CD4-positive, alpha-beta T cell (primary cell): ENCODE results near the gene NUDT22. TPM values are rescaled to one million over a fixed set of nuclear protein-coding genes. Genes with fewer than 3 reads are reported as not detected.

Experiments used
- ATAC-seq: fragments of 200-7000 bp; cut with Tn5 transposase; one replicate; pipeline ENCODE4 v1.10.0; 2022; ENCODE audit warnings: mild to moderate bottlenecking; ENCODE audit not compliant: poor library complexity
- CTCF ChIA-PET: fragments of 350-600 bp; sonication (Branson Sonifier 250); formaldehyde crosslinking; loops from one replicate; lab custom pipeline; 2021; ENCODE audit warnings: antibody characterized with exemption, inconsistent platforms; lab: Charles Lee
- POLR2A ChIA-PET: fragments of 350-600 bp; sonication (Branson Sonifier 250); formaldehyde crosslinking; loops from one replicate; lab custom pipeline; 2021; ENCODE audit warnings: antibody characterized with exemption, inconsistent platforms; lab: Charles Lee
- DNase-seq, 14 experiments: peaks; one replicate each; pipeline ENCODE4 v3.0.0-alpha.2; 2013 to 2020; ENCODE audit warnings: mixed read lengths in 2 of 14
- H3K27ac ChIP-seq, 2 donors: one replicate each; pipeline versions ENCODE4 v1.5.1 to v1.7.0; 2013; ENCODE audit warnings: low read length in 2 of 2, low read depth in 1 of 2, mild to moderate bottlenecking in 1 of 2
- H3K27me3 ChIP-seq, 2 experiments: 1 replicate in 1 of 2; 2 replicates in 1 of 2; pipeline versions ENCODE4 v1.6.1 to v1.7.0; 2013; ENCODE audit warnings: low read length in 2 of 2, control low read depth in 1 of 2, mild to moderate bottlenecking in 1 of 2, moderate library complexity in 1 of 2; ENCODE audit not compliant: insufficient read depth in 2 of 2, control insufficient read depth in 1 of 2
- H3K36me3 ChIP-seq: one replicate; pipeline ENCODE4 v1.6.1; 2013; ENCODE audit warnings: low read length, control low read depth; ENCODE audit not compliant: insufficient read depth
- H3K4me1 ChIP-seq: one replicate; pipeline ENCODE4 v1.6.1; 2013; ENCODE audit warnings: low read length, control low read depth; ENCODE audit not compliant: insufficient read depth
- H3K4me3 ChIP-seq: one replicate; pipeline ENCODE4 v1.5.1; 2013; ENCODE audit warnings: mild to moderate bottlenecking, low read length, moderate library complexity
- H3K9me3 ChIP-seq, 2 experiments: 1 replicate in 1 of 2; 2 replicates in 1 of 2; pipeline versions ENCODE4 v1.6.1 to v1.7.0; 2013; ENCODE audit warnings: low read length in 2 of 2, mild to moderate bottlenecking in 2 of 2, control low read depth in 1 of 2, moderate library complexity in 1 of 2; ENCODE audit not compliant: control insufficient read depth in 1 of 2, insufficient read depth in 1 of 2
- H3K27ac Mint-ChIP-seq: one replicate; pipeline ENCODE4 v1.8.0; 2020; ENCODE audit warnings: mixed read lengths
- H3K27me3 Mint-ChIP-seq: one replicate; pipeline ENCODE4 v1.8.0; 2021; ENCODE audit warnings: mixed read lengths
- H3K36me3 Mint-ChIP-seq: one replicate; pipeline ENCODE4 v1.8.0; 2021; ENCODE audit warnings: low read depth, mixed read lengths
- H3K4me1 Mint-ChIP-seq: one replicate; pipeline ENCODE4 v1.8.0; 2021; ENCODE audit warnings: low read depth, mixed read lengths
- H3K4me3 Mint-ChIP-seq: one replicate; pipeline ENCODE4 v1.8.0; 2020; ENCODE audit warnings: mild to moderate bottlenecking, mixed read lengths
- H3K9me3 Mint-ChIP-seq: one replicate; pipeline ENCODE4 v1.8.0; 2020; ENCODE audit warnings: mixed read lengths
- intact Hi-C, 2 experiments: fragments of 100-400 bp; cut with DNase I in 1 of 2; cut with micrococcal nuclease in 1 of 2; formaldehyde crosslinking; loops; one replicate each; pipeline versions ENCODE4 v1.15.1 to v1.9.0; 2023 to 2025; cut with DNase I, micrococcal nuclease
- total RNA-seq, 174 experiments: library from RNA in 2 of 174; stranded (reverse) in 2 of 174; gene quantifications; one replicate each; pipeline ENCODE4 v1.2.3 and lab custom pipeline; 2021 to 2026
- TF ChIP-seq, protein P1 (sequence below): fragments of 200-600 bp; IDR thresholded peaks from one replicate; pipeline ENCODE4 v1.8.0; 2022; ENCODE audit warnings: antibody characterized with exemption, mild to moderate bottlenecking

The NUDT22 gene
- total RNA-seq, 2 experiments from 2014 or later = 26.8 to 26.9 TPM

GRCh38 chr11:64263021-64263946 lies 37.2 kb downstream of the NUDT22 start:
- POLR2A ChIA-PET = interaction anchor here (0.9 to 1.0 kb wide), 2 partner anchors 22 to 58 kb away, joined by 3 read pairs; partner anchors contain the start of gene BAD

DNA sequence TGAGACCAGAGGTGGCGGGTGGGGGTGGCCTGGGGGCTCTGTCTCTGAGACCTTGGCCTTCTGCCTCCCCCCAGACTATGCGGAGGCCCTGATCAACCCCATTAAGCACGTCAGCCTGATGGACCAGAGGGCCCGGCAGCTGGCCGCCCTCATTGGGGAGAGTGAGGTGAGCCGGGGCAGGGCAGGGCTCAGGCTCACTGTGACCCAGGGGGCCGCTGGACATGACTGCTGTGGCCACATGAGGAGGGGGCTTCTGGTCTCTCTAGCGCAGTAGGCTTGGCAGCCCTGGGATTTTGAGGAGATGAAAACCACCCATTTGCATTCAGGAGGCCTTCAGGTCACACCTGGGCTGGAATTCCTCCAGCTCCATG lies 37.9 kb downstream of the NUDT22 start:
- Mint-ChIP-seq H3K4me1 (peaks cover 9% of the 10 kb centered on the region), H3K4me3 (no peak overlapping the region), H3K27ac (no peak overlapping the region), H3K27me3 (no peaks in the 10 kb centered on the region), H3K9me3 (no peaks in the 10 kb centered on the region), H3K36me3 (peaks cover 6% of the 10 kb centered on the region)
- H3K4me3 ChIP-seq = no peak overlapping the region
- intact Hi-C loops = no loop called here
- ATAC-seq = no peak
- no peak for DNase-seq
- H3K9me3 ChIP-seq = no peaks in the 10 kb centered on the region
- peaks cover 12% of the 10 kb centered on the region for H3K36me3 ChIP-seq
- H3K4me1 ChIP-seq = peaks cover 22% of the 10 kb centered on the region
- TF ChIP-seq, protein P1, sequence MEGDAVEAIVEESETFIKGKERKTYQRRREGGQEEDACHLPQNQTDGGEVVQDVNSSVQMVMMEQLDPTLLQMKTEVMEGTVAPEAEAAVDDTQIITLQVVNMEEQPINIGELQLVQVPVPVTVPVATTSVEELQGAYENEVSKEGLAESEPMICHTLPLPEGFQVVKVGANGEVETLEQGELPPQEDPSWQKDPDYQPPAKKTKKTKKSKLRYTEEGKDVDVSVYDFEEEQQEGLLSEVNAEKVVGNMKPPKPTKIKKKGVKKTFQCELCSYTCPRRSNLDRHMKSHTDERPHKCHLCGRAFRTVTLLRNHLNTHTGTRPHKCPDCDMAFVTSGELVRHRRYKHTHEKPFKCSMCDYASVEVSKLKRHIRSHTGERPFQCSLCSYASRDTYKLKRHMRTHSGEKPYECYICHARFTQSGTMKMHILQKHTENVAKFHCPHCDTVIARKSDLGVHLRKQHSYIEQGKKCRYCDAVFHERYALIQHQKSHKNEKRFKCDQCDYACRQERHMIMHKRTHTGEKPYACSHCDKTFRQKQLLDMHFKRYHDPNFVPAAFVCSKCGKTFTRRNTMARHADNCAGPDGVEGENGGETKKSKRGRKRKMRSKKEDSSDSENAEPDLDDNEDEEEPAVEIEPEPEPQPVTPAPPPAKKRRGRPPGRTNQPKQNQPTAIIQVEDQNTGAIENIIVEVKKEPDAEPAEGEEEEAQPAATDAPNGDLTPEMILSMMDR = no peak
- no peak overlapping the region for H3K27ac ChIP-seq
- ChIA-PET CTCF (interaction anchor here (1.5 kb wide), 1 partner anchor 37 kb away, joined by 5 read pairs; no protein-coding TSS in a partner anchor), POLR2A (interaction anchor here (1.0 to 1.1 kb wide), 2 partner anchors 21 to 23 kb away, joined by 3 read pairs; partner anchors contain the start of genes BAD and FKBP2)
- H3K27me3 ChIP-seq = no peaks in the 10 kb centered on the region

More at GRCh38 chr11:64263021-64263946, 37.2 kb downstream of the NUDT22 start:
- Mint-ChIP-seq H3K27me3 (no peaks in the 10 kb centered on the region), H3K27ac (no peak overlapping the region), H3K36me3 (peaks cover 6% of the 10 kb centered on the region), H3K4me3 (no peak overlapping the region), H3K4me1 (peaks cover 4% of the 10 kb centered on the region), H3K9me3 (no peaks in the 10 kb centered on the region)
- intact Hi-C loops = no loop called here
- ATAC-seq = no peak
- Histone ChIP-seq H3K9me3 (no peaks in the 10 kb centered on the region), H3K4me3 (no peak overlapping the region), H3K27me3 (no peaks in the 10 kb centered on the region), H3K36me3 (peaks cover 18% of the 10 kb centered on the region), H3K4me1 (peaks cover 16% of the 10 kb centered on the region), H3K27ac (no peak overlapping the region)
- TF ChIP-seq, protein P1 = no peak
- DNase-seq = no peak
- CTCF ChIA-PET = interaction anchor here (1.5 kb wide), 1 partner anchor 38 kb away, joined by 5 read pairs; no protein-coding TSS in a partner anchor

DNA sequence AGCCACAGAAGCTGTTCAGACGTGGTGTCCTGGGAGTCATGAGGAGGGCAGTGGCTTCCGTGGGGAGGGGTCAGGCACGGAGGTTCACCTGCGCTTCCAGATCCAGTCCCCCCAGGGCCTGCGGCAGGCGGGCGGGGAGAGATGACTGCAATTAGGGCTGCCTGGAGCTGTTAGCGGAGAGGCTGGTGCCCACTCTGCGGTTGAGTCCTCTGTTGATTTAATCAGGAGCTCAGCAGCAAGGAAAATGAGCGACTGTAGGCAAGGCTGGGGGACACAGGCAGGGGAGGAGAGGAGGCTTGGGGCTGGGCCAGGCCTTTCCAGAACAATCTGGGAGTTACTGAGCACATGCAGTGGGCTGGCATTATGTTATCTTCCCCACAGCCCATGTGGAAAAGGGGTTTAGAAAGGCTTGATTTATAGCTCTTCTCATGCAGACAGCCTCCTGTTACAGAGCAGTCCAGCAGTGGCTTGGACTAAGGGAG lies 38.3 kb downstream of the NUDT22 start:
- H3K27me3 Mint-ChIP-seq = no peaks in the 10 kb centered on the region
- ATAC-seq = no peak
- intact Hi-C loops = no loop called here
- Histone ChIP-seq H3K4me1 (peaks cover 24% of the 10 kb centered on the region), H3K36me3 (peaks cover 8% of the 10 kb centered on the region), H3K27ac (no peak overlapping the region), H3K27me3 (no peaks in the 10 kb centered on the region), H3K9me3 (no peaks in the 10 kb centered on the region), H3K4me3 (no peak overlapping the region)
- ChIA-PET CTCF (no interaction called here), POLR2A (interaction anchor here (1.1 kb wide), 1 partner anchor 23 kb away, joined by 3 read pairs; the partner anchor contains the start of gene FKBP2)
- no peaks in the 10 kb centered on the region for H3K9me3 Mint-ChIP-seq
- H3K36me3 Mint-ChIP-seq = peaks cover 4% of the 10 kb centered on the region
- DNase-seq = no peak
- H3K27ac Mint-ChIP-seq = no peak overlapping the region
- H3K4me1 Mint-ChIP-seq = peaks cover 13% of the 10 kb centered on the region
- TF ChIP-seq, protein P1 = no peak
- H3K4me3 Mint-ChIP-seq = no peak overlapping the region
